H1 (cell line): ENCODE measurements around the gene CHRNG. TPM values are rescaled to one million over a fixed set of nuclear protein-coding genes. Genes with fewer than 3 reads are reported as not detected.

Experiments
- CTCF ChIA-PET: fragments of 300-600 bp; sonication (Branson Sonifier 250); formaldehyde crosslinking; loops from one replicate; lab custom pipeline; 2021; ENCODE audit not compliant: partially characterized antibody; lab: Charles Lee
- POLR2A ChIA-PET: fragments of 300-600 bp; sonication (Branson Sonifier 250); formaldehyde crosslinking; loops from one replicate; lab custom pipeline; 2021; ENCODE audit warnings: inconsistent platforms; ENCODE audit not compliant: partially characterized antibody; lab: Charles Lee
- DNase-seq, 2 experiments: peaks; one replicate each; pipeline versions ENCODE4 v3.0.0 to v3.0.0-alpha.2; 2010 to 2022; ENCODE audit warnings: low spot score in 2 of 2, low read depth in 1 of 2, mixed read lengths in 1 of 2
- FAIRE-seq: peaks from 2 replicates; lab custom pipeline; 2011; peaks lifted over from hg19 to GRCh38; lab: Jason Lieb, UNC
- H2AFZ ChIP-seq: 2 replicates; pipeline ENCODE4 v1.8.1; 2012; ENCODE audit warnings: low read length, inconsistent platforms
- H2AK5ac ChIP-seq: 2 replicates; pipeline ENCODE4 v1.6.1; 2013; ENCODE audit warnings: low read depth, low read length
- H2BK120ac ChIP-seq: replicated peaks from 2 replicates; pipeline ENCODE3; 2013; ENCODE audit warnings: low read depth, low read length, inconsistent platforms
- H2BK12ac ChIP-seq: 2 replicates; pipeline ENCODE4 v1.6.1; 2013; ENCODE audit warnings: low read depth, low read length
- H2BK15ac ChIP-seq: 2 replicates; pipeline ENCODE4 v1.6.1; 2013; ENCODE audit warnings: low read length
- H2BK20ac ChIP-seq: 2 replicates; pipeline ENCODE4 v1.6.1; 2013; ENCODE audit warnings: low read length
- H2BK5ac ChIP-seq: 2 replicates; pipeline ENCODE4 v1.6.1; 2013; ENCODE audit warnings: low read depth, low read length
- H3K14ac ChIP-seq: 2 replicates; pipeline ENCODE4 v1.6.1; 2013; ENCODE audit warnings: inconsistent platforms; ENCODE audit not compliant: insufficient read length
- H3K18ac ChIP-seq: 2 replicates; pipeline ENCODE4 v1.6.1; 2013; ENCODE audit warnings: low read length; ENCODE audit errors: extremely low read depth
- H3K23ac ChIP-seq: 2 replicates; pipeline ENCODE4 v1.6.1; 2013; ENCODE audit warnings: inconsistent platforms; ENCODE audit not compliant: insufficient read length
- H3K23me2 ChIP-seq: 2 replicates; pipeline ENCODE4 v1.6.1; 2013; ENCODE audit warnings: low read depth, low read length
- H3K27ac ChIP-seq: 2 replicates; pipeline ENCODE4 v1.6.1; 2011; ENCODE audit warnings: low read depth, low read length, inconsistent platforms
- H3K27me3 ChIP-seq, 4 experiments: replicated peaks in 1 of 4; 1 replicate in 1 of 4; 2 replicates in 3 of 4; pipeline versions ENCODE4 v1.6.1 to v1.8.1; 2011 to 2013; ENCODE audit warnings: low read length in 3 of 4, mild to moderate bottlenecking in 3 of 4, inconsistent platforms in 2 of 4, mixed read lengths in 2 of 4, moderate library complexity in 1 of 4; ENCODE audit not compliant: control insufficient read depth in 3 of 4, insufficient read depth in 3 of 4; ENCODE audit errors: extremely low read depth in 1 of 4
- H3K36me3 ChIP-seq, 4 experiments: 2 replicates each; pipeline versions ENCODE4 v1.6.1 to v1.8.1; 2011 to 2013; ENCODE audit warnings: mild to moderate bottlenecking in 4 of 4, low read length in 3 of 4, moderate library complexity in 2 of 4, control low read depth in 1 of 4, inconsistent platforms in 1 of 4; ENCODE audit not compliant: insufficient read depth in 4 of 4, control insufficient read depth in 2 of 4
- H3K4ac ChIP-seq: replicated peaks from 2 replicates; pipeline ENCODE3; 2013; ENCODE audit warnings: low read length, low read depth, mixed read lengths, inconsistent platforms; ENCODE audit not compliant: insufficient read length
- H3K4me1 ChIP-seq, 4 experiments: replicated peaks in 1 of 4; 1 replicate in 1 of 4; 2 replicates in 3 of 4; pipeline versions ENCODE4 v1.6.1 to v1.8.1; 2011 to 2013; ENCODE audit warnings: low read length in 3 of 4, inconsistent platforms in 2 of 4, mixed read lengths in 1 of 4; ENCODE audit not compliant: insufficient read depth in 4 of 4, control insufficient read depth in 3 of 4
- H3K4me2 ChIP-seq, 2 experiments: 2 replicates each; pipeline versions ENCODE4 v1.6.1 to v1.8.1; 2011 to 2013; ENCODE audit warnings: low read depth in 2 of 2, low read length in 2 of 2, control low read depth in 1 of 2, inconsistent platforms in 1 of 2, mild to moderate bottlenecking in 1 of 2; ENCODE audit not compliant: insufficient read depth in 1 of 2
- H3K4me3 ChIP-seq, 4 experiments: fragments of 200-600, 300-600 bp in 1 of 4; sonication (generic), shearing (Covaris generic), sonication (Bioruptor Twin) in 1 of 4; 2 replicates each; pipeline versions ENCODE4 v1.5.1 to v1.8.1; 2011 to 2016; ENCODE audit warnings: low read length in 4 of 4, low read depth in 3 of 4, control low read depth in 2 of 4, inconsistent platforms in 2 of 4, mild to moderate bottlenecking in 2 of 4, mixed read lengths in 1 of 4, moderate library complexity in 1 of 4; ENCODE audit not compliant: insufficient read depth in 2 of 4; ENCODE audit errors: extremely low read depth in 1 of 4
- H3K56ac ChIP-seq: replicated peaks from 2 replicates; pipeline ENCODE3; 2013; ENCODE audit warnings: low read depth, mild to moderate bottlenecking, mixed read lengths, low read length, inconsistent platforms; ENCODE audit not compliant: insufficient read length
- H3K79me1 ChIP-seq: 2 replicates; pipeline ENCODE4 v1.6.1; 2013; ENCODE audit warnings: low read depth, low read length, control low read depth
- H3K79me2 ChIP-seq, 2 experiments: 2 replicates each; pipeline versions ENCODE4 v1.6.1 to v1.8.1; 2012 to 2013; ENCODE audit warnings: low read length in 2 of 2, mild to moderate bottlenecking in 2 of 2, inconsistent platforms in 1 of 2; ENCODE audit not compliant: insufficient read depth in 2 of 2, control insufficient read depth in 1 of 2
- H3K9ac ChIP-seq, 4 experiments: replicated peaks in 1 of 4; 1 replicate in 1 of 4; 2 replicates in 3 of 4; pipeline versions ENCODE4 v1.6.1 to v1.8.1; 2011 to 2013; ENCODE audit warnings: low read depth in 3 of 4, low read length in 3 of 4, control low read depth in 2 of 4, mild to moderate bottlenecking in 2 of 4, moderate library complexity in 2 of 4, inconsistent platforms in 1 of 4; ENCODE audit errors: extremely low read depth in 1 of 4
- H3K9me3 ChIP-seq, 2 experiments: 2 replicates each; pipeline versions ENCODE4 v1.6.1 to v1.8.1; 2012 to 2013; ENCODE audit warnings: mild to moderate bottlenecking in 2 of 2, moderate library complexity in 2 of 2, control low read depth in 1 of 2, inconsistent platforms in 1 of 2, low read depth in 1 of 2, low read length in 1 of 2, mixed read lengths in 1 of 2; ENCODE audit not compliant: insufficient read depth in 2 of 2
- H4K20me1 ChIP-seq, 2 experiments: replicated peaks in 1 of 2; 2 replicates each; pipeline versions ENCODE3 to v1.8.1; 2011 to 2013; ENCODE audit warnings: inconsistent platforms in 2 of 2, low read length in 2 of 2, mild to moderate bottlenecking in 1 of 2; ENCODE audit not compliant: insufficient read depth in 2 of 2, control insufficient read depth in 1 of 2
- H4K5ac ChIP-seq: 2 replicates; pipeline ENCODE4 v1.6.1; 2013; ENCODE audit warnings: low read length, low read depth, mixed read lengths, inconsistent platforms; ENCODE audit not compliant: insufficient read length
- H4K8ac ChIP-seq: 2 replicates; pipeline ENCODE4 v1.8.0; 2013; ENCODE audit warnings: mild to moderate bottlenecking, moderate library complexity, low read length, inconsistent platforms; ENCODE audit not compliant: insufficient read depth; ENCODE audit errors: extremely low read depth
- H4K91ac ChIP-seq: replicated peaks from 2 replicates; pipeline ENCODE3; 2013; ENCODE audit warnings: low read length, mixed read lengths, inconsistent platforms; ENCODE audit not compliant: insufficient read length
- BCL11A ChIP-seq, 2 experiments: IDR thresholded peaks; one replicate each; pipeline ENCODE4 v1.6.1; 2011; ENCODE audit warnings: low read depth in 2 of 2, low read length in 2 of 2, mild to moderate bottlenecking in 2 of 2
- BRCA1 ChIP-seq: IDR thresholded peaks from 2 replicates; pipeline ENCODE4 v1.6.1; 2012; ENCODE audit warnings: low read depth, low read length, improper control_type of control experiment
- CEBPB ChIP-seq: IDR thresholded peaks from 2 replicates; pipeline ENCODE4 v1.6.1; 2012; ENCODE audit warnings: low read depth, low read length
- CHD2 ChIP-seq: IDR thresholded peaks from 2 replicates; pipeline ENCODE4 v1.6.1; 2012; ENCODE audit warnings: low read length, improper control_type of control experiment
- E2F6 ChIP-seq: IDR thresholded peaks from 2 replicates; pipeline ENCODE4 v1.6.1; 2012; ENCODE audit warnings: inconsistent platforms
- EGR1 ChIP-seq: IDR thresholded peaks from 2 replicates; pipeline ENCODE4 v1.6.1; 2011; ENCODE audit warnings: low read depth, low read length, borderline replicate concordance
- FOSL1 ChIP-seq: IDR thresholded peaks from 2 replicates; pipeline ENCODE4 v1.6.1; 2011; ENCODE audit warnings: mild to moderate bottlenecking, low read depth, low read length, moderate library complexity; ENCODE audit not compliant: insufficient read depth
- GABPA ChIP-seq: IDR thresholded peaks from 2 replicates; pipeline ENCODE4 v1.6.1; 2011; ENCODE audit warnings: mild to moderate bottlenecking, low read length, moderate library complexity, borderline replicate concordance; ENCODE audit not compliant: insufficient read depth
- GTF2F1 ChIP-seq: IDR thresholded peaks from 2 replicates; pipeline ENCODE4 v1.6.1; 2012; ENCODE audit warnings: low read depth, low read length, improper control_type of control experiment, borderline replicate concordance
- JUND ChIP-seq: IDR thresholded peaks from 2 replicates; pipeline ENCODE4 v1.6.1; 2011; ENCODE audit warnings: mild to moderate bottlenecking, improper control_type of control experiment, low read length
- NANOG ChIP-seq: IDR thresholded peaks from 2 replicates; pipeline ENCODE4 v1.6.1; 2011; ENCODE audit warnings: low read length, low read depth, mild to moderate bottlenecking, inconsistent platforms; ENCODE audit not compliant: insufficient read depth, poor library complexity, severe bottlenecking
- NRF1 ChIP-seq: IDR thresholded peaks from 2 replicates; pipeline ENCODE4 v1.6.1; 2011; ENCODE audit warnings: mild to moderate bottlenecking, low read depth, low read length, improper control_type of control experiment
- SRF ChIP-seq: IDR thresholded peaks from 2 replicates; pipeline ENCODE4 v1.6.1; 2011; ENCODE audit warnings: mild to moderate bottlenecking, low read depth, low read length, moderate library complexity
- TEAD4 ChIP-seq: IDR thresholded peaks from 2 replicates; pipeline ENCODE4 v1.6.1; 2012; ENCODE audit warnings: low read depth, low read length, inconsistent platforms, mixed read lengths
- ZNF274 ChIP-seq: IDR thresholded peaks from 2 replicates; pipeline ENCODE4 v1.7.0; 2012; ENCODE audit warnings: low read length, borderline replicate concordance; ENCODE audit errors: extremely low read depth
- WGBS, 2 experiments: shearing (Covaris generic) in 1 of 2; methylation state at CpG; one replicate each; pipeline versions ENCODE4 v1.1.6 to v1.1.7; 2013 to 2015; ENCODE audit warnings: low lambda C conversion rate in 2 of 2, mixed read lengths in 2 of 2, inconsistent platforms in 1 of 2, low coverage in 1 of 2, missing lambda C conversion rate in 1 of 2; ENCODE audit not compliant: insufficient replicate concordance in 2 of 2, insufficient coverage in 1 of 2, insufficient read length in 1 of 2; ENCODE audit errors: extremely low coverage in 1 of 2, missing lambda C conversion rate in 1 of 2; 5-methylcytosine and 5-hydroxymethylcytosine counted together
- polyA plus RNA-seq, 7 experiments: library from polyadenylated mRNA; depleted of rRNA in 3 of 7; stranded (reverse) in 5 of 7; unstranded in 2 of 7; fragments of >200 nt in 5 of 7; fragments of 200-250 nt in 2 of 7; gene quantifications; 1 replicate in 5 of 7; 2 replicates in 1 of 7; 4 replicates in 1 of 7; pipeline versions ENCODE4 v1.2.1 to v1.2.3, GENCODE V29; 2011 to 2013; ENCODE audit warnings: missing spikeins in 2 of 7, mixed read lengths in 2 of 7
- total RNA-seq: library from RNA; stranded (reverse); fragmentation: NEBNext Ultra II Directional; extraction: Animal tissue kit (Norgen Biotek cat#: 25700); gene quantifications from 2 replicates; pipeline ENCODE4 v1.2.1, GENCODE V29; 2021

Gene CHRNG
- total and polyA plus RNA-seq, 2 of the 8 experiments (the other 6 are each of a cell fraction or from before 2014, with no cell fraction given): 0.05 TPM; not detected in 1

DNA sequence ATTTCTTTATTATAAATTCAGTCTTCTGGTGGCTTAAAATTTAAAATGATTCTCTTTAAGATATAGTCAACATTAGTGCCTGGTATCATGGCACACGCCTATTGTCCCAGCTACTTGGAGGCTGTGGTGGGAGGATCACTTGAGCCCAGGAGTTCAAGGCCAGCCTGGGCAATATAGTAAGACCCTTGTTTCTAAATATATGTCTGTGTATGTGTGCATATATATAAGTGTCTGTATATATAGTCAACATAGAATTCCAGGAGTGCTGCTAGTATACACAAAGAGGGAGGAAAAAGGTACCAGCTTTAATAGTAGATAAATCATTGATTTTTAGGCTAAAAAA is 35.9 kb downstream of the CHRNG start:
- no peaks in the 10 kb centered on the region for H3K27me3 ChIP-seq
- no peak overlapping the region for H2AK5ac ChIP-seq
- H3K79me1 ChIP-seq: no peaks in the 10 kb centered on the region; the same call in 1 of the 2 replicates
- DNase-seq: no peak
- H2BK5ac ChIP-seq: no peak overlapping the region
- ChIA-PET CTCF (interaction anchor here (0.6 to 1.7 kb wide), 3 partner anchors 12 to 95 kb away, joined by 3 to 6 read pairs (median 3); no protein-coding TSS in a partner anchor), POLR2A (interaction anchor here (0.7 to 0.9 kb wide), 2 partner anchors 12 to 380 kb away, joined by 3 to 4 read pairs; no protein-coding TSS in a partner anchor)
- H3K27ac ChIP-seq: no peak overlapping the region
- H3K23me2 ChIP-seq: no peaks in the 10 kb centered on the region
- no peak overlapping the region for H2AFZ ChIP-seq
- no peak overlapping the region for H4K5ac ChIP-seq
- no peak overlapping the region for H4K91ac ChIP-seq
- no peak overlapping the region for H3K56ac ChIP-seq
- H4K20me1 ChIP-seq: no peaks in the 10 kb centered on the region
- H3K79me2 ChIP-seq: no peaks in the 10 kb centered on the region
- FAIRE-seq: no peak
- no peak overlapping the region for H3K18ac ChIP-seq
- 100% methylated on average over 1 of the region's 1 CpG; no CpG with 5 or more reads in 1 of the 2 experiments for WGBS, 2 experiments
- no peak overlapping the region for H2BK120ac ChIP-seq
- no peak overlapping the region for H3K14ac ChIP-seq
- no peak overlapping the region for H3K23ac ChIP-seq
- no peak overlapping the region for H3K9ac ChIP-seq
- H3K4ac ChIP-seq: no peak overlapping the region
- no peak overlapping the region for H2BK12ac ChIP-seq
- H2BK20ac ChIP-seq: no peak overlapping the region
- no peak overlapping the region for H2BK15ac ChIP-seq
- H3K4me2 ChIP-seq: no peak overlapping the region
- H3K36me3 ChIP-seq: peaks cover 2 to 25% (median 18%) of the 10 kb centered on the region in 4 experiments; a peak in 7 of 8 replicates
- no peak overlapping the region for H4K8ac ChIP-seq
- no peak overlapping the region for H3K4me3 ChIP-seq
- H3K4me1 ChIP-seq: no peaks in the 10 kb centered on the region
- H3K9me3 ChIP-seq: no peaks in the 10 kb centered on the region
- TF ChIP-seq GABPA (no peak), CEBPB (no peak), SRF (no peak), JUND (no peak), E2F6 (no peak), TEAD4 (no peak), NANOG (no peak), BRCA1 (no peak), EGR1 (no peak), NRF1 (no peak), BCL11A (IDR thresholded peaks at IDR 0.05; ENCODE audit: low read depth in 2 of 2, low read length in 2 of 2) (no peak), ZNF274 (no peak), CHD2 (no peak), GTF2F1 (no peak), FOSL1 (no peak)
